HL-60 (cell line): ENCODE measurements around the gene MYO1E.

ENCODE experiments used
- DNase-seq, 2 experiments: peaks; one replicate each; pipeline ENCODE4 v3.0.0-alpha.2; 2010 to 2020; ENCODE audit warnings: low read depth in 1 of 2, low spot score in 1 of 2
- H3K27ac ChIP-seq: fragments of 250-450 bp; sonication (Bioruptor Pico); replicated peaks from 2 replicates; pipeline ENCODE4 v1.5.1; 2020; ENCODE audit warnings: mild to moderate bottlenecking, moderate library complexity
- H3K27me3 ChIP-seq: fragments of 250-450 bp; sonication (Bioruptor Pico); 2 replicates; pipeline ENCODE4 v1.5.1; 2021; ENCODE audit warnings: mild to moderate bottlenecking, moderate library complexity; ENCODE audit not compliant: insufficient read depth, poor library complexity, severe bottlenecking
- H3K4me3 ChIP-seq: replicated peaks from 2 replicates; pipeline ENCODE4 v1.5.1; 2011; ENCODE audit warnings: mild to moderate bottlenecking, control low read depth, low read length; ENCODE audit not compliant: insufficient read depth
- CTCF ChIP-seq: IDR thresholded peaks from one replicate; pipeline ENCODE4 v1.5.1; 2011; ENCODE audit warnings: low read length, control low read depth, inconsistent platforms; ENCODE audit not compliant: insufficient read depth
- GABPA ChIP-seq: IDR thresholded peaks from 2 replicates; pipeline ENCODE4 v1.6.1; 2012; ENCODE audit warnings: low read depth
- POLR2AphosphoS5 ChIP-seq: IDR thresholded peaks from 2 replicates; pipeline ENCODE4 v1.6.1; 2012; ENCODE audit warnings: low read depth
- REST ChIP-seq: IDR thresholded peaks from 2 replicates; pipeline ENCODE4 v1.6.1; 2012; ENCODE audit warnings: low read depth; ENCODE audit not compliant: insufficient replicate concordance
- SPI1 ChIP-seq: IDR thresholded peaks from 2 replicates; pipeline ENCODE4 v1.6.1; 2012; ENCODE audit warnings: low read depth, mild to moderate bottlenecking, borderline replicate concordance

The MYO1E gene

GRCh38 chr15:59216911-59217310 is 155.8 kb downstream of the MYO1E start:
- DNase-seq = no peak
- Histone ChIP-seq H3K27ac (no peak overlapping the region), H3K4me3 (no peak overlapping the region), H3K27me3 (peaks cover 3% of the 10 kb centered on the region)
- TF ChIP-seq CTCF (no peak), REST (no peak), POLR2AphosphoS5 (no peak), GABPA (no peak), SPI1 (no peak)

GRCh38 chr15:59210186-59210585 is 162.5 kb downstream of the MYO1E start:
- Histone ChIP-seq H3K4me3 (no peak overlapping the region), H3K27ac (no peak overlapping the region), H3K27me3 (no peaks in the 10 kb centered on the region)
- TF ChIP-seq CTCF = no peak
- no peak for TF ChIP-seq POLR2AphosphoS5
- TF ChIP-seq REST = no peak
- no peak for TF ChIP-seq SPI1
- no peak for TF ChIP-seq GABPA
- no peak for DNase-seq

- DNase-seq = no peak
- H3K4me3 ChIP-seq = no peak overlapping the region
- no peak for TF ChIP-seq POLR2AphosphoS5
- TF ChIP-seq GABPA = no peak
- no peak for TF ChIP-seq CTCF
- TF ChIP-seq REST = no peak
- TF ChIP-seq SPI1 = no peak
- H3K27me3 ChIP-seq = no peaks in the 10 kb centered on the region
- H3K27ac ChIP-seq = no peak overlapping the region
Measured at GRCh38 chr15:59208613-59209249, 163.9 kb downstream of the MYO1E start.
